GM12873 (cell line): ENCODE data around the gene UNC13B.

ENCODE experiments used
- TF ChIP-seq, protein P1 (sequence below): IDR thresholded peaks from 2 replicates; pipeline ENCODE4 v1.5.1; 2012; ENCODE audit warnings: low read depth, mild to moderate bottlenecking, moderate library complexity, low read length, control low read depth; ENCODE audit not compliant: insufficient read depth; ENCODE audit errors: missing control alignments

UNC13B gene

GRCh38 chr9:35293376-35293964 is 131.7 kb downstream of the UNC13B start:
- TF ChIP-seq, protein P1, sequence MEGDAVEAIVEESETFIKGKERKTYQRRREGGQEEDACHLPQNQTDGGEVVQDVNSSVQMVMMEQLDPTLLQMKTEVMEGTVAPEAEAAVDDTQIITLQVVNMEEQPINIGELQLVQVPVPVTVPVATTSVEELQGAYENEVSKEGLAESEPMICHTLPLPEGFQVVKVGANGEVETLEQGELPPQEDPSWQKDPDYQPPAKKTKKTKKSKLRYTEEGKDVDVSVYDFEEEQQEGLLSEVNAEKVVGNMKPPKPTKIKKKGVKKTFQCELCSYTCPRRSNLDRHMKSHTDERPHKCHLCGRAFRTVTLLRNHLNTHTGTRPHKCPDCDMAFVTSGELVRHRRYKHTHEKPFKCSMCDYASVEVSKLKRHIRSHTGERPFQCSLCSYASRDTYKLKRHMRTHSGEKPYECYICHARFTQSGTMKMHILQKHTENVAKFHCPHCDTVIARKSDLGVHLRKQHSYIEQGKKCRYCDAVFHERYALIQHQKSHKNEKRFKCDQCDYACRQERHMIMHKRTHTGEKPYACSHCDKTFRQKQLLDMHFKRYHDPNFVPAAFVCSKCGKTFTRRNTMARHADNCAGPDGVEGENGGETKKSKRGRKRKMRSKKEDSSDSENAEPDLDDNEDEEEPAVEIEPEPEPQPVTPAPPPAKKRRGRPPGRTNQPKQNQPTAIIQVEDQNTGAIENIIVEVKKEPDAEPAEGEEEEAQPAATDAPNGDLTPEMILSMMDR, result no peak

- TF ChIP-seq, protein P1, result no peak
These were observed 132.3 kb downstream of the UNC13B start for GRCh38 chr9:35294066-35294465.

DNA sequence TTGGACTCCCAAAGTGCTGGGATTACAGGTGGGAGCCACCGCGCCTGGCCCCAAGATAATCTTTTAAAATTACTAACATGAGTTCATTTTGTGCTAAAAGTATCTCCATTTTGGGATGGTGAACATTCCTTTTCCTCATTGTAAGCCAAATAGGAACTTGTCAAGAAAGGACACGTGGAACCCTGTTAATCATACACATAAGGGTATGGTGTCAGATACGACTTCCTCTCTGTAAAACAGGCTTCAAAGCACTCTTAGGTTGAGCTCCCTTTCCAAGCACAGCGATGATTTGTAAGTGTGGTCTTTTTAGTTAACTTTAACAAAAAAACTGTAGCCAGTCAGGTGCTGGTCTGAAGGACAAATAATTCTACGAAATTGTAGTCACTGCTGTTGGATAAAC is 132.7 kb downstream of the UNC13B start:
- TF ChIP-seq, protein P1, result no peak

- TF ChIP-seq, protein P1, result no peak
These were observed 133.7 kb downstream of the UNC13B start for GRCh38 chr9:35295369-35296036.

DNA sequence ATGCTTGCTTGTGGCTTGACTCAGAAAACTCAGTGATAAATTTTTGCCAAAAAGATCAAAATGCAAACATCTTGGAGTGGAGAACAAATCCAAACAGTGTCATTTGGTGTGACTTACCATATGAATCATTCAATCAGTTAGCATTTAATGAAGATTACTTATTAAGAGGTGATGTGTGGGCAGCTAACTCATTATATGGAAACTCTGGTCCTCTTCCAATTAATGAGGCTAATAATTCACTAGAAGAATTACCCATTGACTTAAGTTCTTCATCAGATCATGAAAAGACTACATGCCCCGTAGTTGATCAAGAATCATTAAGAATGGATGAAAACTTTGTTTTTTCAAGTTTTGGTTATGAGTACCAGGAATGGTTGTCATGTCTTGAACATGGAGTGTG is 141.8 kb downstream of the UNC13B start:
- TF ChIP-seq, protein P1, result no peak

- TF ChIP-seq, protein P1, result no peak
These were observed 144.5 kb downstream of the UNC13B start for GRCh38 chr9:35306283-35306682.

DNA sequence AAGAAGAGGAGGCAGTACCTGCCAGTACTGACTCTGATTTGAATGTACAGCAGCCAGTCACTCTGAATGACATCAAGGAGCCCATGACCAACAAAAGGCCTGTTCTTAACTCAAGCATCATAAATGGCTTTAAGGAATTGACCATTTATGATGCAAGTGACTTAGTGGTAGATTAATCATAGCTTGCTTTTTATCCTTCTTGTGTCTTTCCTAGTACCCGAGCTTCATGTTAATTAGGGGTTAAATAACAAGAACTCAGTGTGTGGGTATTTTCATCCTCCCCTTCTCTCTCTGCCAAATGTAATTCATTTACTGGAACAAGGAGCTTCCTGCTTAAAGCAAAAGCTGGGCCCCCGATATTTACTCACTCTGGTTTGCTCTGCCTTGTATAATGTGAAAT is 146.5 kb downstream of the UNC13B start:
- TF ChIP-seq, protein P1, result no peak
